ENCODE data around the gene KATNB1. TPM values are rescaled to one million over a fixed set of nuclear protein-coding genes. Genes with fewer than 3 reads are reported as not detected.

Gene KATNB1
- total RNA-seq, 1 experiment from 2014 or later, result 30.6 TPM

- no peak for TF ChIP-seq CTCF (IDR thresholded peaks at IDR 0.05; ENCODE audit: unreplicated experiment)
- no TSS peak for BruUV-seq (replicated peaks)
- ChIA-PET CTCF (interaction anchor here (1.8 to 7.9 kb wide), 2 partner anchors 109 to 113 kb away, joined by 8 to 109 read pairs; no protein-coding TSS in a partner anchor), POLR2A (no interaction called here)
- intact Hi-C loops (cut with micrococcal nuclease), result no loop called here
- Mint-ChIP-seq H3K9me3 (ENCODE audit: unreplicated experiment) (no peaks in the 10 kb centered on the region), H3K4me3 (ENCODE audit: unreplicated experiment) (no peak overlapping the region), H3K36me3 (ENCODE audit: insufficient read depth, unreplicated experiment) (peaks cover 11% of the 10 kb centered on the region), H3K4me1 (ENCODE audit: insufficient read depth, unreplicated experiment) (no peaks in the 10 kb centered on the region), H3K27ac (ENCODE audit: low read depth, unreplicated experiment) (peak overlapping the region; percentile 87), H3K27me3 (ENCODE audit: insufficient read depth, unreplicated experiment) (no peaks in the 10 kb centered on the region)
- DNase-seq (ENCODE audit: unreplicated experiment), result no peak
Observed at GRCh38 chr16:57753448-57754353, 18.1 kb downstream of the KATNB1 start.

- no peak overlapping the region for H3K4me3 Mint-ChIP-seq (ENCODE audit: unreplicated experiment)
- no peak for TF ChIP-seq CTCF (IDR thresholded peaks at IDR 0.05; ENCODE audit: unreplicated experiment)
- H3K27me3 Mint-ChIP-seq (ENCODE audit: insufficient read depth, unreplicated experiment), result no peaks in the 10 kb centered on the region
- intact Hi-C loops (cut with micrococcal nuclease), result loop anchor here (5.0 kb wide), 1 partner anchor 48 kb away; the partner anchor contains the start of gene KIFC3
- peaks cover 11% of the 10 kb centered on the region for H3K36me3 Mint-ChIP-seq (ENCODE audit: insufficient read depth, unreplicated experiment)
- DNase-seq (ENCODE audit: unreplicated experiment), result no peak
- H3K27ac Mint-ChIP-seq (ENCODE audit: low read depth, unreplicated experiment), result peak overlapping the region; percentile 87
- H3K9me3 Mint-ChIP-seq (ENCODE audit: unreplicated experiment), result no peaks in the 10 kb centered on the region
- no peaks in the 10 kb centered on the region for H3K4me1 Mint-ChIP-seq (ENCODE audit: insufficient read depth, unreplicated experiment)
- ChIA-PET POLR2A (no interaction called here), CTCF (interaction anchor here (1.0 to 7.9 kb wide), 3 partner anchors 108 to 178 kb away, joined by 3 to 109 read pairs (median 8); no protein-coding TSS in a partner anchor)
- no TSS peak for BruUV-seq (replicated peaks)
Observed at GRCh38 chr16:57754354-57755060, 18.9 kb downstream of the KATNB1 start.

- ChIA-PET POLR2A (no interaction called here), CTCF (interaction anchor here (0.6 to 7.9 kb wide), 9 partner anchors 11 to 221 kb away, joined by 3 to 109 read pairs (median 3); a partner anchor contains a TSS)
- Mint-ChIP-seq H3K36me3 (ENCODE audit: insufficient read depth, unreplicated experiment) (peaks cover 11% of the 10 kb centered on the region), H3K27me3 (ENCODE audit: insufficient read depth, unreplicated experiment) (no peaks in the 10 kb centered on the region), H3K9me3 (ENCODE audit: unreplicated experiment) (no peaks in the 10 kb centered on the region), H3K27ac (ENCODE audit: low read depth, unreplicated experiment) (peak overlapping the region; percentile 87), H3K4me1 (ENCODE audit: insufficient read depth, unreplicated experiment) (no peaks in the 10 kb centered on the region), H3K4me3 (ENCODE audit: unreplicated experiment) (no peak overlapping the region)
- no peak for TF ChIP-seq CTCF (IDR thresholded peaks at IDR 0.05; ENCODE audit: unreplicated experiment)
- BruUV-seq (replicated peaks), result no TSS peak
- intact Hi-C loops (cut with micrococcal nuclease), result loop anchor here (5.0 kb wide), 1 partner anchor 47 kb away; the partner anchor contains the start of gene KIFC3
- DNase-seq (ENCODE audit: unreplicated experiment), result no peak
Observed at GRCh38 chr16:57755061-57755684, 19.6 kb downstream of the KATNB1 start.

All from MCF 10A (cell line).